Mucosa of rectum (tissue), 2 donors: ENCODE data around the gene HDAC9.

Experiments
- H3K27ac ChIP-seq, 2 donors: one replicate each; pipeline ENCODE4 v1.7.0; 2013; ENCODE audit warnings: inconsistent platforms in 2 of 2, low read depth in 2 of 2, low read length in 2 of 2
- H3K27me3 ChIP-seq, 2 donors: one replicate each; pipeline ENCODE4 v1.7.0; 2013; ENCODE audit warnings: low read length in 2 of 2; ENCODE audit not compliant: control insufficient read depth in 2 of 2, insufficient read depth in 2 of 2
- H3K36me3 ChIP-seq, 2 donors: one replicate each; pipeline ENCODE4 v1.7.0; 2013; ENCODE audit warnings: low read length in 2 of 2; ENCODE audit not compliant: control insufficient read depth in 2 of 2, insufficient read depth in 2 of 2
- H3K4me1 ChIP-seq, 2 donors: one replicate each; pipeline ENCODE4 v1.7.0; 2013; ENCODE audit warnings: low read length in 2 of 2, mild to moderate bottlenecking in 1 of 2; ENCODE audit not compliant: control insufficient read depth in 2 of 2, insufficient read depth in 2 of 2
- H3K4me3 ChIP-seq, 2 donors: one replicate each; pipeline ENCODE4 v1.7.0; 2013; ENCODE audit warnings: low read length in 2 of 2
- H3K9ac ChIP-seq, 2 donors: one replicate each; pipeline ENCODE4 v1.7.0; 2013; ENCODE audit warnings: low read length in 2 of 2, low read depth in 1 of 2, mild to moderate bottlenecking in 1 of 2
- H3K9me3 ChIP-seq, 2 donors: one replicate each; pipeline ENCODE4 v1.7.0; 2013; ENCODE audit warnings: low read length in 2 of 2; ENCODE audit not compliant: control insufficient read depth in 2 of 2
- donor health status: healthy.
- donor health status: Normal muscosa, but diverticular disease.

The HDAC9 gene

DNA sequence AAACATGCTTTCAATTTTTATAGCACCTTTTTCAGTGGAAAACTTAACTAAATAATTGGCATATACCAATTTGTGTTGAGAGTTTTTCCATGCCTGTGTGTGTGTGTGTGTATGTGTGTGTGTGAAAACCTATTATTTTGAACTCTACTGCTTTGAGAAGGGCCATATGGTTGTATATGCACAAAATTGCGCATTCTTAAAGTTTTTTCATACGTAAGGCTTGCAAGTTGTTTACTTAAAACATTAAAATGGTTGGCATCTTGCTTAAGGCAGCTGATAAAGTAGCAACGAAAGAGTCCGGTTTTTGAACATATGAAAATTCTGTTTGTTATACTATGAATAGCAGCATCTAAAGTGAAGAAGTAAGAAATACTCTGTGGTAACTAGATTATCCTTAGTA is 84.1 kb downstream of the HDAC9 start:
- no peak overlapping the region for H3K4me3 ChIP-seq
- H3K36me3 ChIP-seq = no peaks in the 10 kb centered on the region
- no peaks in the 10 kb centered on the region for H3K27me3 ChIP-seq
- H3K9ac ChIP-seq = no peak overlapping the region
- H3K9me3 ChIP-seq = no peaks in the 10 kb centered on the region
- H3K27ac ChIP-seq = no peak overlapping the region
- peaks cover 9 to 15% of the 10 kb centered on the region in 2 donors for H3K4me1 ChIP-seq

DNA sequence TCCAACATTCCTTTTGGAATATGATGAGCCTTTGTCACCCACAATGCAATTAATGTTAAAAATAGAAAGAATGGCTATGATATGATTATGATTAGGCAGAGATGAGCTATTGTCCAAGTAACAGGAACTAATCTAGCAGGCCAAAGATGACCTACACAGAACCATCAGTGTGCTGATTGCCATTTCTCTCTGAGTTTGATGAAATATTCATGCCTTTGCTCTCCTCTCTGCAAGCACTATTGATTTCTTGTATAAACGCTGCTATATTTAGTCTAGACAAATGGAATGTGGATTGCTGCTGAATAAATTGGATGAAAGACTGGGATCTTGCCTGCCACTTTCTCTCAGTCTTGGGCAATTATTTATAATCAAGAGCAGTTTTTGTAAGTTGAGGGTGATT is 85.4 kb downstream of the HDAC9 start:
- no peaks in the 10 kb centered on the region for H3K9me3 ChIP-seq
- peaks cover 9 to 14% of the 10 kb centered on the region in 2 donors for H3K4me1 ChIP-seq
- H3K27ac ChIP-seq = no peak overlapping the region
- no peak overlapping the region for H3K9ac ChIP-seq
- no peaks in the 10 kb centered on the region for H3K36me3 ChIP-seq
- no peaks in the 10 kb centered on the region for H3K27me3 ChIP-seq
- no peak overlapping the region for H3K4me3 ChIP-seq

DNA sequence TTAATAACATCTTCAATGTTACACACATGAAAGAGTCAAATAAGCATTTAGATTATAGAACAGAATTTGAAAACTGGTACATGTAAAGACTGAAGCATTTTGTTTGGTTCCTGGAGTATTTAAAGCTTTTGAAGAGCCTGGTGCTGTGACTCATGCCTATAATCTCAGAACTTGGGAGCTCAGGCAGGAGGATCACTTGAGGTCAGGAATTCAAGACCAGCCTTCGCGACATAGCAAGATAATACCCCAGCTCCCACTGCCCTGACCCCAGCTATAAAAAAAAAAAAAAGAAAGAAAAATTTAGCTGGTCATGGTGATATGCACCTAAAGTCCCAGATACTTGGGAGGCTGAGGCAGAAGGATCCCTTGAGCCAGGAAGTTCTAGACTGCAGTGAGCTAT is 87.8 kb downstream of the HDAC9 start:
- Histone ChIP-seq H3K9me3 (no peaks in the 10 kb centered on the region), H3K36me3 (no peaks in the 10 kb centered on the region), H3K4me1 (no peaks in the 10 kb centered on the region), H3K9ac (no peak overlapping the region), H3K27ac (no peak overlapping the region), H3K27me3 (no peaks in the 10 kb centered on the region), H3K4me3 (no peak overlapping the region)

DNA sequence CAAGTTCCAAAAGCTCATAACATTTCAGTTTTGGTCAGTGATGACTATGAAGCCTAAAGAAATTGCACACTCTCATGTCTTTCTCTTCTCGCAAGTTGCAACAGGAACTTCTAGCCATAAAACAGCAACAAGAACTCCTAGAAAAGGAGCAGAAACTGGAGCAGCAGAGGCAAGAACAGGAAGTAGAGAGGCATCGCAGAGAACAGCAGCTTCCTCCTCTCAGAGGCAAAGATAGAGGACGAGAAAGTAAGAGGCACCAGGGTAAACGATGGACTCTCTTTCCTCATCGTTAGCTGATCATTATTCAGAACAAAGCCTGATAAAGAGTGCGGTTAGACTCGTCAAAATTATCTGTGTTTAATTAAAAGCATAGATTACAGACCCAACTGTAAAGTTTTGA is 94.7 kb downstream of the HDAC9 start:
- no peaks in the 10 kb centered on the region for H3K4me1 ChIP-seq
- no peak overlapping the region for H3K4me3 ChIP-seq
- no peak overlapping the region for H3K9ac ChIP-seq
- H3K27me3 ChIP-seq = no peaks in the 10 kb centered on the region
- no peak overlapping the region for H3K27ac ChIP-seq
- H3K9me3 ChIP-seq = no peaks in the 10 kb centered on the region
- H3K36me3 ChIP-seq = peaks cover 0 to 5% of the 10 kb centered on the region in 2 donors

DNA sequence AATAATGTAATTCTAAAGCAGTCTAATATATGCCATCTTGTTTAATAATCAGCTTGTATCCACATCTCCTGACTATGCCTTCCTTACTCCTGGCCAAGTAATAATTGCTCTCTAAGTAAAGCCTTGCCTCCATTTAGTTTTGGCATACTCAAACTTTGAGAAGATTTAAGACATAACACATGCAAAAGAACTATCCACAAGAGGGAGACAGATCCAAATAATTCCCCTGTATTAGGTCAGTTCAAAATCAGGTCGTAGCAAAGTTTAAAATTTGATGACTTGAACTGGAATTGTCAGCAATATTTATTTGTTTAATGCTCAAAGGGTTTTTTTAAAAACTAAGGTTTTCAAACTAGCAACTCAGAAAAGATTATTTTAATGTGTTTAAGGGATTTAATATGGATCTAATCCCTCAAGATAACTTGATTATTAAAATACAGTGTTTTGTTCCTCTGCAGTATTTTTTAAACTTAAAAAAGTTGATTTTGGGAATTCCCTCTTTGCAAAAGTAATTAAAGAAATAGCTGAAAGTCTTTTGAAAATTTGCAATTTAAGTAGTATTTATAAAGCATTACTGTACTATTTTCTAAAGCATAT is 95.3 kb downstream of the HDAC9 start:
- Histone ChIP-seq H3K27ac (no peak overlapping the region), H3K4me3 (no peak overlapping the region), H3K4me1 (no peaks in the 10 kb centered on the region), H3K9me3 (no peaks in the 10 kb centered on the region), H3K36me3 (peaks cover 0 to 5% of the 10 kb centered on the region in 2 donors), H3K9ac (no peak overlapping the region), H3K27me3 (no peaks in the 10 kb centered on the region)

DNA sequence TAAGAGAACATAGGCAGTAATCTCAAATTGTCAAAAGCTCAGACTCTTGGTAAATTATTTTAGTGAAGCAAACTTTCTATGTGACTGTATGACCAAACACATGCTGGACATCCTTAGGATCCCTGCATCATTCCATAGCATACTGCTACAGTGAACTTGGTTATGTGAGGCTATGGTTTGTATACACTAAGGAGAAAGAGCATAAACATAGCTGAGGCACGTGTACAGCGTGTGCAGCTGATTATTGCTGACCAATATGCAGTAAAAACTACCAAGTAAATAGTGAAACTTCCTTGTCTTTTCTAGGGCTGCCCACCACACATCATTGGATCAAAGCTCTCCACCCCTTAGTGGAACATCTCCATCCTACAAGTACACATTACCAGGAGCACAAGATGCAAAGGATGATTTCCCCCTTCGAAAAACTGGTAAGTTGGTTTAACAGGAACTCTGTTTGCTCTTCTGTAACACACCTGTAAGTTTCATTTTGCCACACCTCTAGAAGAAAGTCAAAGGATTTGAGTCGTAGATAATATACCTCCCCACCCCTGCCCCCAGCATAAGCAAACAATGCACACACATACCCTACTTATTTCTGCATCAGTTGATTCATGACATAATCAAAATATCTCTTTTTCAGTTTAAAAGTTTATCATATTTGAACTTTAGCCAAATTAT is 98.2 kb downstream of the HDAC9 start:
- H3K27me3 ChIP-seq = no peaks in the 10 kb centered on the region
- no peaks in the 10 kb centered on the region for H3K9me3 ChIP-seq
- peaks cover 0 to 5% of the 10 kb centered on the region in 2 donors for H3K36me3 ChIP-seq
- peak overlapping the region in 1 of 2 donors; percentile 28 for H3K4me3 ChIP-seq
- H3K27ac ChIP-seq = no peak overlapping the region
- no peaks in the 10 kb centered on the region for H3K4me1 ChIP-seq
- H3K9ac ChIP-seq = no peak overlapping the region

DNA sequence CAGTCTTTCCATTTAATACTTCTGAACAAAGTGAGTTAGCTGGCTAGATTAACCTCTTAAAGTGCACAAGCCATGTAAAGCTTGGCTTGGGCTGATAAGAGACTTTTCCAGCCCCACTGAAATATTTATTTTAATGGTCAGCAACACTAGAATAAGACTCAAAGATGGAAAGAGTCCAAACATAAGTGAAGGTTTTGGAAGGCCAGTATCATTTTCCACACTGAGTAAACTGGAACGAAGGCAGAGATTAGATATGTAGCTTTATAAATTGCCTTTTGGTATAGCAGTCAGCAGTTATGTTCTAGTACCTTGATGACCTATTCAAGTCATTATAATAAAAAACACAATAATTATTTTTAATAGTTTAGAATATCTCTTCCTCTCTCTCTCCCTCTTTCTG is 102.2 kb downstream of the HDAC9 start:
- Histone ChIP-seq H3K27ac (no peak overlapping the region), H3K36me3 (peaks cover 0 to 5% of the 10 kb centered on the region in 2 donors), H3K4me1 (no peaks in the 10 kb centered on the region)

DNA sequence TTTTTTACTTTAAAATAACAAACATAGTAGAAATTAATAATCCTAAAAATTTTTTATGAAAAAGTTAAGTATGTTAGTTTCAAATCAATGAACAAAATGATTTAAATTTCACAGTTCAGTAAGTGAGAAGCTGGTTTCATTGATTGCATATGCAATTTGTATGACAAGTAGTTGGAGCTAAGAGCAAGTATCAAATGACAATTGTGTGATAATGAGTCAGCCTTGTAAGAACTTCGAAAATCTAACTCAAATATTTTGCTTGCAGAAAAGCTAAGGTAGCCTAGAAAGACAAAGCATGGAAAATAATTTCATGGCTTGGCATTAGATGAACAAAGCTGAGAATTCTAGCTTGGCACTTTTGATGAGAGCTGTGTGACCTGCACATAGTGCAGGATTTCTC is 111.5 kb downstream of the HDAC9 start:
- no peak overlapping the region for H3K4me3 ChIP-seq

More for the DNA sequence above, 102.2 kb downstream of the HDAC9 start:
- H3K9ac ChIP-seq = no peak overlapping the region
- H3K27me3 ChIP-seq = no peaks in the 10 kb centered on the region
- H3K9me3 ChIP-seq = peaks cover 2% of the 10 kb centered on the region in 2 donors
- no peak overlapping the region for H3K4me3 ChIP-seq

DNA sequence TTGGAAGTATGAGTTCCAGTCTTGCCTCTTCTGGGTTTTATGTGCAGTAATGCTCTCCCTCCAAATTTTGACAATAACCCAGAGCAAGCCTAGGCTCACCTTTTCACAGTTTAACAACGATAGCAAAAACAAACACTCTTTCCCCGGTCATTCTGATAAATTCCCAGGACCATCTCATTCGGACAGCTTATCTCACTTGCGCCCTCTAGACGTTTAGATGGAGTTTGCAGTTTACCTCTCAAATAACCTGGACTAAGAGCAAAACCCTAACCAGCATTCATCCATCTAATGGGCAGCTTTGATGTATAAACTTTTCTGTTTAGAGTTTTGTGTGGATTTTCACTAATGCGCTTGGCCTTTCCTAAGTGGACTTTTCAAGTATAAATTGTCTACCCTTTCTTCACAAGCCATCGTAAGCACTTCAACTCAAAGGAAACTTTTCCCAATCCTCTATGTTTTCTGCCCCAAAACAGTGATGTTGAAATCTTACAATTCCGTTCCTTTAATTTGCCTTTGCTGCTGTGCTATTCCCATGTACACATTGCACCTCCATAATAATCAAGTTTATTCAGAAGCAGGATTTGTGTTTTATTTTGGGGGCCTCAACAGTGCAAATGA is 114.9 kb downstream of the HDAC9 start:
- Histone ChIP-seq H3K36me3 (no peaks in the 10 kb centered on the region), H3K4me3 (no peak overlapping the region), H3K27ac (no peak overlapping the region), H3K9ac (no peak overlapping the region), H3K27me3 (no peaks in the 10 kb centered on the region), H3K4me1 (no peaks in the 10 kb centered on the region), H3K9me3 (no peaks in the 10 kb centered on the region)

More for the DNA sequence above, 111.5 kb downstream of the HDAC9 start:
- Histone ChIP-seq H3K27ac (no peak overlapping the region), H3K27me3 (no peaks in the 10 kb centered on the region), H3K4me1 (no peaks in the 10 kb centered on the region), H3K9me3 (peaks cover 5% of the 10 kb centered on the region in 2 donors), H3K9ac (no peak overlapping the region), H3K36me3 (peaks cover 0 to 2% of the 10 kb centered on the region in 2 donors)

DNA sequence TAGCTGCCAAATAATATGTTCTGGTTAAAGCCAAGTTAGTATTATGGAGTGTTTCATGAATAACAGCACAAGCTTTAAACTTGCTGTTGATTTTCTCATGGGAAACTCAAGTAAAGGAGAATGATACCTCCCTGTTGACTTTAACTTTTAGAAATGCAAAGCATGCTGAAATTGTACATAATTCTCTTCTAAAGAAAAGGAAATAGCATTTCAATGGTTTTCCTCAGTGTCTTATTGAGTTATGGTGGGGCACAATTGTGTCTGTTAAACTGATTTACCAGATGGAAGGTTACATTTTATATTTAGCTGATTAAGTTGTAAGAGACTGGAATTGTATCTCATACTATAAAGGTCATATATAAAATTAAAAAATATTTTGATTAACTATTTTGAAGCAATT is 119.3 kb downstream of the HDAC9 start:
- Histone ChIP-seq H3K4me1 (no peaks in the 10 kb centered on the region), H3K9me3 (no peaks in the 10 kb centered on the region), H3K27ac (no peak overlapping the region), H3K9ac (no peak overlapping the region), H3K27me3 (no peaks in the 10 kb centered on the region), H3K4me3 (no peak overlapping the region), H3K36me3 (no peaks in the 10 kb centered on the region)
